Body of pancreas (tissue), 4 donors: ENCODE measurements around the gene ANKRD24. TPM values are rescaled to one million over a fixed set of nuclear protein-coding genes. Genes with fewer than 3 reads are reported as not detected.
A peak's percentile ranks its signal among the peaks of the same experiment; 100 is the strongest.
"Not testable (repeated sequence)": the region's sequence is repeated elsewhere in the genome, so short reads cannot be mapped to it uniquely, and the experiment has no call there.

Experiments
- ATAC-seq: fragments of 150-250 bp; one replicate; pipeline ENCODE4 v1.9.1; 2016
- DNase-seq, 4 donors: peaks; one replicate each; pipeline ENCODE4 v3.0.0-alpha.2; 2019
- H3K27ac ChIP-seq, 4 donors: fragments of 200-600 bp; sonication (generic); 1 replicate in 3 of 4; 2 replicates in 1 of 4; pipeline versions ENCODE4 v1.5.1 to v1.6.1; 2016 to 2019; ENCODE audit warnings: mild to moderate bottlenecking in 1 of 4, mixed read lengths in 1 of 4, moderate library complexity in 1 of 4
- H3K27me3 ChIP-seq, 2 donors: fragments of 200-600 bp; sonication (generic); one replicate each; pipeline ENCODE4 v1.6.0; 2016; ENCODE audit warnings: mild to moderate bottlenecking in 1 of 2
- H3K36me3 ChIP-seq, 2 donors: fragments of 200-600 bp; sonication (generic); replicated peaks in 1 of 2; 2 replicates each; pipeline ENCODE4 v1.5.1; 2016; ENCODE audit warnings: low read depth in 2 of 2; ENCODE audit not compliant: insufficient read depth in 1 of 2
- H3K4me1 ChIP-seq: fragments of 200-600 bp; sonication (generic); one replicate; pipeline ENCODE4 v1.6.0; 2016
- H3K4me3 ChIP-seq, 2 donors: fragments of 200-600 bp; sonication (generic); 1 replicate in 1 of 2; 2 replicates in 1 of 2; pipeline ENCODE4 v1.5.1; 2016 to 2019
- H3K9me3 ChIP-seq, 3 donors: fragments of 200-600 bp; sonication (generic); 1 replicate in 2 of 3; 2 replicates in 1 of 3; pipeline ENCODE4 v1.5.1; 2016
- CTCF ChIP-seq, 7 experiments: fragments of 450-650 bp in 4 of 7; fragments of 200-600 bp in 3 of 7; sonication (generic) in 3 of 7; IDR thresholded peaks; one replicate each; pipeline ENCODE4 v1.5.1; 2016 to 2019; ENCODE audit warnings: antibody characterized with exemption in 7 of 7
- POLR2A ChIP-seq, 3 donors: fragments of 450-650 bp; IDR thresholded peaks; one replicate each; pipeline ENCODE4 v1.6.1; 2016; ENCODE audit warnings: antibody characterized with exemption in 3 of 3, mild to moderate bottlenecking in 2 of 3
- WGBS, 2 donors: methylation state at CpG; one replicate each; pipeline ENCODE4 v1.1.5; 2017; 5-methylcytosine and 5-hydroxymethylcytosine counted together
- intact Hi-C: fragments of 100-400 bp; cut with DNase I; formaldehyde crosslinking; loops from one replicate; pipeline ENCODE4 v1.15.1; 2023
- total RNA-seq, 2 donors: library from RNA; depleted of rRNA; stranded (reverse); fragments of >200 nt; gene quantifications; one replicate each; pipeline ENCODE4 v1.1.0, GENCODE V29; 2016

The ANKRD24 gene
- total RNA-seq, 2 donors from 2014 or later: 2.1 to 3.6 TPM

- Histone ChIP-seq H3K27me3 (no peaks in the 10 kb centered on the region), H3K4me3 (no peak overlapping the region), H3K4me1 (peaks cover 8% of the 10 kb centered on the region), H3K27ac (no peak overlapping the region), H3K9me3 (no peaks in the 10 kb centered on the region), H3K36me3 (no peaks in the 10 kb centered on the region)
- ATAC-seq (peak; percentile 85), DNase-seq (peak; percentile 74 to 80 (median 78))
- WGBS, 2 donors: 28 to 34% methylated on average over 14 of the region's 14 CpGs
- intact Hi-C loops: no loop called here
- TF ChIP-seq CTCF (IDR thresholded peaks at IDR 0.05): peak; percentile 52 to 71 (median 63)
- TF ChIP-seq POLR2A (IDR thresholded peaks at IDR 0.05): no peak
These were observed 42.8 kb upstream of the ANKRD24 start for GRCh38 chr19:4139614-4140236.

- no peaks in the 10 kb centered on the region for H3K9me3 ChIP-seq
- WGBS, 2 donors: 19 to 22% methylated on average over 12 of the region's 12 CpGs
- TF ChIP-seq POLR2A (IDR thresholded peaks at IDR 0.05) (no peak), CTCF (IDR thresholded peaks at IDR 0.05) (peak; percentile 14 to 67 (median 51))
- peak; percentile 91 for ATAC-seq
- intact Hi-C loops: no loop called here
- no peaks in the 10 kb centered on the region for H3K27me3 ChIP-seq
- H3K36me3 ChIP-seq: no peaks in the 10 kb centered on the region
- H3K4me1 ChIP-seq: peaks cover 8% of the 10 kb centered on the region
- no peak overlapping the region for H3K4me3 ChIP-seq
- peak; percentile 20 to 53 (median 47) for DNase-seq
- H3K27ac ChIP-seq: no peak overlapping the region
These were observed 42.2 kb upstream of the ANKRD24 start for GRCh38 chr19:4140237-4140711.

GRCh38 chr19:4142916-4143315, 39.6 kb upstream of the ANKRD24 start:
- H3K9me3 ChIP-seq, DNase-seq, ATAC-seq, H3K4me3 ChIP-seq, H3K36me3 ChIP-seq, H3K27me3 ChIP-seq, intact Hi-C loops, H3K27ac ChIP-seq: not testable (repeated sequence)
- peaks cover 19% of the 10 kb centered on the region for H3K4me1 ChIP-seq
- WGBS, 2 donors: 89 to 100% methylated on average over 1 of the region's 1 CpG

GRCh38 chr19:4144666-4145249, 37.7 kb upstream of the ANKRD24 start:
- peaks cover 32% of the 10 kb centered on the region for H3K4me1 ChIP-seq
- no peak for ATAC-seq
- H3K27me3 ChIP-seq: no peaks in the 10 kb centered on the region
- 46 to 48% methylated on average over 6 to 7 of the region's 7 CpGs for WGBS, 2 donors
- no peak overlapping the region for H3K4me3 ChIP-seq
- TF ChIP-seq POLR2A (IDR thresholded peaks at IDR 0.05) (no peak), CTCF (IDR thresholded peaks at IDR 0.05) (no peak)
- H3K9me3 ChIP-seq: no peaks in the 10 kb centered on the region
- H3K36me3 ChIP-seq: no peaks in the 10 kb centered on the region
- H3K27ac ChIP-seq: no peak overlapping the region
- no peak for DNase-seq
- intact Hi-C loops: no loop called here

DNA sequence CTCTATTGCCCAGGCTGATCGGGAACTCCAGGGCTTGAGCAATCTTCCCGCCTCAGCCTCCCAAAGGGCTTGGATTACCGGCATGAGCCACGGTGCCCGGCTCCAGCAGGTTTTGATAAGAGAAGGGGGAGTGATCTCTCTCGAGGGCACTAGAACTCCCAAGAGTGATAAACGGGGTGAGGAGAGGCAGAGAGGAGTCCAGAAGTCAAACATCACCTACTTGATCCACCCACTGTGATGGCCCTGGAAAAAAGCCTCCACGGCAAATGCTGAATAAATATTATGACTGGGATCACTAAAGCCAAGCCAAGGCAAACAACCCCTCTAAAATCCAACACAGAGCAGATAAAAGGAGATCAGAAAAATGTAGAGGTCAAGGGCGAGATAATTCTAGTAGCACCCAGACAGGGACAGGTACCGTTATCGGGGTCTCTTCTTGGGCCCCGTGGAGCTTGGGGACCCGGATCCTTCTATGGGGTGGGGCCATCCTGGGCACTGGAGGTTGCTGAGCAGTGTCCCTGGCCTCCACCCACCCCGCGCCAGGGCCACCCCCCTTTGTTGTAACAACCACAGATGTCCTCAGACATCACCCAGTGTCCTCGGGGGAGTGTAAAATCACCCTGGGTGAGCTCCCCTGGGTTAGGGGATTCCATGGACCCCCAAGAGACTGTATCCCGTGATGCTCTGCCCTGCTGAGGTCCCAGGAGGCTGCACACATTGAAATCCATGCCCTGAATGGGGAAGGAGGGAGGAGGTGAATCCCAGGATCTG, 32.8 kb upstream of the ANKRD24 start:
- ATAC-seq: peak; percentile 39

More for the DNA sequence above, 32.8 kb upstream of the ANKRD24 start:
- Histone ChIP-seq H3K27ac (peak overlapping the region in 1 of 4 donors; percentile 49), H3K9me3 (no peaks in the 10 kb centered on the region), H3K4me3 (no peak overlapping the region), H3K27me3 (no peaks in the 10 kb centered on the region), H3K4me1 (peaks cover 31% of the 10 kb centered on the region), H3K36me3 (no peaks in the 10 kb centered on the region)
- no peak for TF ChIP-seq POLR2A (IDR thresholded peaks at IDR 0.05)
- no peak for TF ChIP-seq CTCF (IDR thresholded peaks at IDR 0.05)
- 22 to 28% methylated on average over 15 to 17 of the region's 17 CpGs for WGBS, 2 donors
- DNase-seq: peak in 2 of 4 donors; percentile 22 to 43
- intact Hi-C loops: no loop called here
